Keratinocyte (primary cell): ENCODE measurements around the gene SEMA3D.

Source experiments
- CTCF ChIP-seq, 3 experiments: IDR thresholded peaks in 1 of 3; conservative IDR thresholded peaks in 1 of 3; optimal IDR thresholded peaks in 1 of 3; 2 replicates in 2 of 3; 3 replicates in 1 of 3; pipeline versions ENCODE3 to v1.5.1; 2011; ENCODE audit warnings: low read length in 3 of 3, mild to moderate bottlenecking in 3 of 3, moderate library complexity in 2 of 3, control low read depth in 1 of 3, inconsistent platforms in 1 of 3; ENCODE audit not compliant: insufficient read depth in 2 of 3; ENCODE audit errors: extremely low read depth in 1 of 3
- EZH2 ChIP-seq: IDR thresholded peaks from one replicate; pipeline ENCODE4 v1.6.1; 2012; ENCODE audit warnings: inconsistent platforms, mild to moderate bottlenecking, low read length, moderate library complexity

- TF ChIP-seq CTCF (optimal IDR thresholded peaks at IDR 0.05 in 1 of 3, IDR thresholded peaks at IDR 0.05 in 1 of 3, conservative IDR thresholded peaks at IDR 0.05 in 1 of 3; ENCODE audit: extremely low read depth in 1 of 3, insufficient read depth in 2 of 3, low read length in 3 of 3) (no peak), EZH2 (no peak)
Measured at GRCh38 chr7:85011127-85011526, 175.7 kb downstream of the SEMA3D start.
